SK-N-DZ (cell line): Measurements from ENCODE around the gene HSPG2.

ENCODE experiments used
- DNase-seq: peaks from one replicate; pipeline ENCODE4 v3.0.0-alpha.2; 2015; ENCODE audit warnings: low spot score

HSPG2 gene

GRCh38 chr1:21845646-21846641 is 91.2 kb downstream of the HSPG2 start:
- DNase-seq, result no peak

DNA sequence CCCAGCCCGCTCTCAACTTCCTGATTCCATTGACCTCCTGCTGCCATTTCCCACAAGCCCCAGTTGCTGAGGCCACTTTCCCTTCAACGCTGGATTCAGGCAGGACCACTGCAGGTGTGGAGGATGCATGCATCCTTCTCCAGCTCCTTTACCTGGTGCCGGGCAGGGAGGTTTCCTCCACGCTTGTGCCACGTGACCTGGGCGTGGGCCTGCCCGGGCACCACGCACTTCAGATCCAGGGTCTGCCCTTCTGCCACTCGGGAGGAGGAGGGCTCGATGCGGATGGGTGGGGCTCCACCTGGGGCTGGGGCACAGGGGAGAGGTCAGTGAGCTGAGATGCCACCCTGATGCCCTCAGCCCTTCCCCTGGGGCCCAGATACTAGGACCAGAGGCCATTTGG is 93.1 kb downstream of the HSPG2 start:
- DNase-seq, result no peak

DNA sequence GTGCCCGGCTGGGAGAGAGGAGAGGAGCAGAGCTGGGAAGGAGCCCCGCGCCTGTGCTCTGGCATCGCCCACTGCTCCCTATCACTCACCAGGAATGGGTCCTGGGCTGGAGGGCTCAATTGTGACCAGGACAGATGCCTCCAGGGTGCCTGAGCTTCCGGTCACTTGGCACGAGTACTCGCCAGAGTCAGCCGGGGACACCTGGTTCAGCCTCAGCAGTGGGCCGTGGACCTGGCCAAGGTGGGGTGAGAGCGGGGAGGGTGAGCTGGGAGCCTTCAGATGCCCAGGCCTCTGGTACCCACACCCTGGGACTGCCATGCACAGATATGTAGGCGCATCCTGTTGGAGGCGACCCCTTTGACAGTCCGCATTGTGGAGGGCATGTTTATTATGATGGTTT is 93.9 kb downstream of the HSPG2 start:
- DNase-seq, result no peak

- no peak for DNase-seq
These were observed 94.4 kb downstream of the HSPG2 start for GRCh38 chr1:21842606-21843162.

DNA sequence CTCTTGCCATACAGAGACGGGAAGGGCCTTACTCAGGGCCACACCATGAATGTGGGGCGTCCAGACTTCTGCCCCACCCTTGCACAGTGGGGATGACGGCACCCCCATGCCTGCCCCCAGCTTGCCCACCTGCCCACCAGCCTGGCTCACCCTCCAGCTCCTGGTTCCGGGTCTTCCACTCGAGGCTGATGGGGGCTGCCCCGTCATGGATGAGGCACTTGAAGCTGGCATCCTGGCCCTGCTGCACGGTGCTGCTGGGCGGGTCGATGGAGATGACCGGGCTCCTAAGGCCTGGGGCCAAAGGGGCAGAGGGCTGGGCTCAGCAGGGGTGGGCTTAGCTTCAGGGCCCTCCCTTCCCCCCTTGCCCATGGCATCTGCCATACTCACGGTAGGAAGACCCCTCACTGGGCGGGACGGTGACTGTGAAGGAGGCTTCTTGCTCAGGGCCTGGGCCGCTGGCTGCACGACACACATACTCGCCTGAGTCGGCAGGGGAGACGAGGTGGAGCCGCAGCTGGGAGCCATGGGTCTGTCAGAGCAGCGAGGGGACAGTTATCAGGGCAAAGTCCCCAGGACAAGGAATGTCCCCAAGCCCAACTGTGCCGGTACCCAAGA is 95.2 kb downstream of the HSPG2 start:
- DNase-seq, result no peak

GRCh38 chr1:21840981-21841380 is 96.1 kb downstream of the HSPG2 start:
- DNase-seq, result no peak

DNA sequence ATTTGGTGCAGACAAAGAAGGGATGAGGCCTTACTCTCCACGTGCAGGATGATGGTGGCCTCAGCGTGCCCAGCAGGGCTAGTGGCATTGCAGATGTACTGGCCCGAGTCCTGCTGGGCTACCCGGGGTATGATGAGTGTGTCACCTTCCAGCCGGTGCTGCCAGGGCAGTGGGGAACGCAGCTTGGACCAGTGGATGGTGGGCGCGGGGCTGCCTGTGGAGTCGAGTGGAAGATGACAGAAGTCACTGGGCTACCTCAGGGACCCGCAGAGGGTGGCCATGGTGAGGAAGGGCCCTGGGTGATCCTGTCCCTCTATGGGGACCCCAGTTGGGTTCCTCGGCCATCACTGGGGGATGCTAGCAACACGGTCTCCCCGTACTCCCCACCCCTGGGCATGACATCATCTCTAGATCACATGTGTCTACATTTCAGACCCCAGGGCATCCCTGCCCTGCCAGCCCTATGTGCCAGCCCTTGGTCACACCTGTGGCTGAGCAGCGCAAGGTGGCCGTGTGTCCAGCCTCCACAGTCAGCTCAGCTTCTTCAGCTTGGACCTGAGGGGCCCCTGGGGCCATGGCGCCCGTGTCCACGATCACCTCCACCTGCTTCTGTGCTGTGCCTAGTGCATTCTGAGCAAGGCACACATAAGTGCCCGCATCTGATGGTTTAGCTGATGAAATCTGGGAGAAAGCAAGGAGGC is 97.6 kb downstream of the HSPG2 start:
- DNase-seq, result no peak

DNA sequence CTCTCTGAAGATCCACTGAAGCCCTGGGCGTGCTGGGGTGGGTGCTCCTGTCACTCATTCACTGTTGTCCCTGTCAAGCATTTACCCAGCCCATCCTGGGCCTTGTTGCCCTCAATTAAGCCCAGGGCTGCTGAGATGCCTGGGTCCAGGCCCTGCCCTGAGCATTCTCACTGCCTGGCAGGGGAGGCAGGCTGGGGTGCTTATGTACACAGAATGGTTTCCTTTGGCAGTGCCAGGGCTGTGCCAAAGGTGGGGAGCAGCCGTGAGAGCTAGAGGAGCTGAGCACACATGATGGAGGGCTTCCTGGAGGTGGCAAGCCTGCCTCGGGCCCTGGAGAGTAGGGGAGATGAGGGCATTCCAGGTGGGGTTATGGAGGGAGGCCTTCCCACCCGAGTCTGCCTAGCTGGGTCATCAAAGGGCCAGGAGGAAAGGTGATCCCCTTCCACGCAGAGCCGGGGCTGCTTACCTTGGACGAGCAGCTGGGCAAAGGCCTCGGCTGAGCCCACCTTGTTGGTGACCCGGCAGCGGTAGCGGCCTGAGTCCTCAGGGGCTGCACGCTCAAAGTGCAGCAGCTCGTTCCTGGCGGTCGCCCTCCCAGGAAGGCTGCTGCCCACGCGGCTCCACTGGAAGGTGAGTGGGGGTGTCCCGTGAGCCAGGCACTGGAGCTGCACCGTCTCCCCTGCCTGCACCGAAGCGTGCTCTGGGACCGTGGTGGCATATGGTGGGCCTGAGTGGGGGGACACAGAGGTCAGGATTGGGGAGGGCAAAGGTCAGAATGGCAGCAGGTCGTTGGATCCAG is 98.6 kb downstream of the HSPG2 start:
- DNase-seq, result no peak

- no peak for DNase-seq
These were observed 99.6 kb downstream of the HSPG2 start for GRCh38 chr1:21837476-21837875.

DNA sequence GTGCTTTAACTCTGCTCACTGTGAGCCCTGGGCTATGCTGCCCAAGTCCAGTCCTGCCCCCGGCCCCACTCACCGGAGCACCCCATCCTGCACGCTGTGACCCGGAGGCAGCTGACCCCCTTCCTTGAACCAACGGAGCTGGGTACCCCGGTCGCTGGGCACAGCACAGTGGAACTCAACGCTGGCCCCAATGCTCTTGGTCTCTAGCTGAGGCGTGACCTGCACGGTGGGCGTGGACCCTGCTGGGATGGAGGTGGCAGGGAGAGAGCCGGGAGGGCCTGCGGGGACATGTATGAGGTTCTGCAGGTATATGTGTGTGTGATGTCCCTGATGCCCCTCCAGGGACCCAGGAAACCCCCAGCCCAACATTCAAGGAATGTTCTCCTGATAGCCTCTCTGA is 100.4 kb downstream of the HSPG2 start:
- DNase-seq, result no peak

DNA sequence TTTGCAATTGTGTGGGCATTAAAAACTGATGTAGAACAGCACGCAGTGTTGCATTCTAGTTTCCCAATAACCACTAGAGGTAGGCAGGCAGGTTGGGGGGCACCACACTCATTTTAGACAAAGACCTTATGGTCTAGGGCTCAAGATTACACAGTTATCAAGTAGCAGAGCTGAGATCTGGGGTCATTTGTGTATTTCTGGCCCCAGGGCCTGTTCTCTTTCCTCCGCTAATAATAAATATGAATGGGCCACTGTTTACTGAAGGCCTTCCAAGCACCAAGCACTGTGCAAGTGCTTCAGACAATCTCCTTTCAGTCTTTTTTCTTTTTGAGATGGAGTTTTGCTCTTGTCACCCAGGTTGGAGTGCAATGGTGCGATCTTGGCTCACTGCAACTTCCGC is 101.1 kb downstream of the HSPG2 start:
- DNase-seq, result no peak

GRCh38 chr1:21834666-21835065 is 102.4 kb downstream of the HSPG2 start:
- no peak for DNase-seq

DNA sequence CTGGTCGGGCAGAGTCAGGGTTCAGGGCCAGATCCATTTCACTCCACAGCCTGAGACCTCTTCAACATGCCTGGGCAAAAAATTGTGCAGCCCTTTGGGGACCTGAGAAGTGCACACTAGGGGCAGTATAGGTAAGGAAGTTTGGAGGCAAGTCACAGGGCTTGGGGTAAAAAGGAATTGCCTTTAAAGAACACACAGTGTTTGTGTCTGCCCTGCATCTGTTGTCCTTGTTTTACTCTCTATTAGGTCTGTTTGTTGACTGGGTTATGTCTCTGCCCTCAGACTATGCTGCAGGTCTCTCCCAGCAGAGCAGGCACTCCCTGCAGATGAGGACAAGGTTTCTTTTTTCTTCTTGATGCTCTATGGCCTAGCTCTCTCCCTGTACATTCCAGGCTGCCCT is 103.0 kb downstream of the HSPG2 start:
- DNase-seq, result no peak

DNA sequence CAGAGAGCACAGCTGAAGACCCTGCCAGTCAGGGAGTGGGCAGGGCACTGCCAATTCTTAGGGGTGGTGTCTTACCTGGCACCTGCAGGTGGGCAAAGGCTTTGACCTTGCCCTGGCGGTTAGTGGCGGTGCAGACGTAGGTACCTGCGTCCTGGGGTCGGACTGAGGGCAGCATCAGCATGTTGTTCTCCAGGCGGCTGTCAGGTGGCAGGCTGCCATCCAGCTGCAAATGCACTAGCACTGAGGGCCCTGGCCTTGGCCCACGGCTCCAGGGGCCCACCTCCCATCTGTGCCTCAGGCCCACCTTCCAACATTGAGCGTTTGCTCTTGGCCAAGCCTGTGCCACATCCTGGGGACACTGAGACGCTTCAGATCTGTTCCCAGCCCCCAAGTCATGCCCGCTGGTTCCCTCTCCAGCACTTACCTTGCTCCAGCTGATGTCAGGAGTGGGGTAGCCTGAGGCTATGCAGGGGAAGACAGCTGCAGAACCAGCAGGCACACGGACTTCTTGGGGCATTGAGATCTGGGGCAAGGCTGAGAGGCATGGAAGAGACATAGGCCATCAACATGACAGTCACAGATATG is 103.6 kb downstream of the HSPG2 start:
- no peak for DNase-seq

DNA sequence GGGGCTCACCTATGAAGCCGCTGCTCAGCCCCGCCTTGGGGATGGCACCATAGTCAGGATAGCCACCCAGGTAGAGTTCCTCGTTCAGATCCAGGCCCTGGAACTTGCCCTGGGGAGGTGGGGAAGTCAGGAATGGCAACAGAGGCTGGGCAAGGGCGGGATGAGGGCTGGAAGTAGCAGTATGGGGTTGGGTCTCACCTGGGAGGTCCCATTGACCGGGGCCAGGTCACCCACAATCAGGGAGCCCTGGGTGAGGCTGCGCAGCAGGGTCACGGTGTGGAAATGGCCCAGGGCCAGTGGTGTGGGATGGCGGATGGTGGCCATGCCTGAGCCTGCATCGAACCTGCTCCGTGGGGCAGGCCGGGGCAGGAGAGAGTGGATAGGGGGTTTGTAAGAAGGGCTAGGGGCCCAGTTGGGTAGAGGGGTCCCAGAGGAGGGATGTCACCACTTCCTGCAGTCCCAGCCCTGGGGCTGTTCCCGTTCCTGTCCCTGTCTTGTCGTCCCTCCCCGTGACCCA is 105.6 kb downstream of the HSPG2 start:
- DNase-seq, result no peak

GRCh38 chr1:21830792-21831453 is 106.2 kb downstream of the HSPG2 start:
- DNase-seq, result no peak

DNA sequence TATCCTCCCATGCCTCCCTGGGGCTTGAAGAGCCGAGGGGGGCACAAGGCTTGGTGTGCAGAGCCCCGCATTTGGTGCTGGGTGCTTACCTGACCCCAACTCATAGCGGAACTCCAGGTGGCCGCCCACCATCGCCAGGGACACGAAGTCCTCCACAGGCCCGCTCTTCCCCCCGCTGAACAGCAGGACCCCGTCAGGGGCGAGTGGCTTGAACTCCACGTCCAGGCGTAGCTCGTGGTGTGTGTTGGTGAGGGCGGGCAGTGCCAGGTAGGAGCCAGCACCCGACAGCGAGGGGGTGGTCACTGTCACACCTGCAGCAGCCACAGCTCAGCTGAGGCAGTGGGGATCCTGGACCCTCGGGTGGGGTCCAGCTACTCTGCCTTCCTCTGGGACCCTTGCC is 107.8 kb downstream of the HSPG2 start:
- DNase-seq, result no peak

DNA sequence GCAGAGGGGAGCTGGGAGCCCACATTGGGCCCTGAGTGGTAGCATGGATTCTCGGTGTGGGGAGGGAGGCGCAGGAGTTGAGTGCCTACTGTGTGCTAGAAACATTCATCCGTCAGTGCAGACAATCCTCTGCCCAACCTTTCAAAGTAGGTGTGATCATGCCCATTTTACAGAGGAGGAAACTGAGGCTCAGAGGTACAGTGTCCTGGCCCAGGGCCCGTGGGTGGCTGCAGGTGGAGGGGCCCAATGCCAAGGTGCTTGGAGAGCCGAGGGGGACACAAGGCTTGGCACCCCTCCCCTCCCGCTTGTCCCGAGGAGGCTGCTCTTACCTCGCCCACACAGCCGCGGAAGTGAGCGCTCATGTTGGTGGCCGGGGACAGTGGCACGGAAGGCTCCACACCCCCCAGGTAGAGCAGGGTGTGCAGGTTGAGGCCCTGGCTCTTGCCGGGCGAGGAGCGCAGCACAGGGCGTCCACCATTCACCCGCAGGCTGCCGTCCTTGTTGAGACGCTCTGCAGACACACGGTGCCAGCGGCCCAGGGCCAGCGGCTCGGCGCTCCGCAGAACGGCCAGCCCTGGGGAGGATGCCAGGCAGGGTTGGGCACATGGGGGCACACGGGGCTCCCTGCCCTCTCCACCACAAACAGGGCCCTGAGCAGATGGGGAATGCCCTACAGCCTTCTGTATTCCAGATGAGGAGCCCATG is 108.5 kb downstream of the HSPG2 start:
- no peak for DNase-seq

GRCh38 chr1:21828075-21828474 is 109.0 kb downstream of the HSPG2 start:
- DNase-seq, result no peak
